ENCODE measurements around the gene SLC25A38. TPM values are rescaled to one million over a fixed set of nuclear protein-coding genes. Genes with fewer than 3 reads are reported as not detected.
"Not testable (repeated sequence)": the region's sequence is repeated elsewhere in the genome, so short reads cannot be mapped to it uniquely, and the experiment has no call there.

The SLC25A38 gene
- total RNA-seq, 4 donors from 2014 or later: 45.6 to 71.6 (median 54.9) TPM

DNA sequence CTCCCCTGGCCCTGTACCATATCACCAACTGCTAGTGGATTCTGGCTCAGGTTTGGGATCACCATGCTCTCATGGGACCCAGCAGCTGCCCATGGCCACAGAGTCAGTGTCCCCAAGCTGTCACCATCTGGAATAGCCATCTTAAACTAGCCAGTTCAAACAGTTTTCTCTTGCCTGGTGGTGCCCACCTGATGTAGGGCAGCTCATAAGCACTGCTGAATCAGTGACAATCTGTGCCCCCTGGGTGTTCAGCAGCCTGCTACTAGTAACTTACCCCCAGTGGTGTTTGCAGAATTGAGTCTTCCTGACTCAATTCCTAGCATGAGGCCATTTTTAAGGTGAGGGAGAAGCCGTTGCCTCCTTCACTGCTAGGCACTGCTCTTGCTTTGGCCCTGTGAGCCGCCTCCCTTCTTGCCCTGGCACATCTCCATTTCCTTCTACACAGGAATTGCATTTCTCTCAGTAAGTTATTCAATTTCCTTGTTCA, 31.3 kb downstream of the SLC25A38 start:
- H3K4me3 ChIP-seq (replicated peaks in 1 of 3): no peak overlapping the region
- H3K4me1 ChIP-seq: peaks cover 0 to 6% of the 10 kb centered on the region in 2 donors
- peaks cover 41 to 42% of the 10 kb centered on the region in 2 donors for H3K36me3 ChIP-seq
- no peaks in the 10 kb centered on the region for H3K9me3 ChIP-seq
- no peak for DNase-seq
- WGBS, 2 donors: 70 to 76% methylated on average over 2 of the region's 2 CpGs
- TF ChIP-seq, protein P1, sequence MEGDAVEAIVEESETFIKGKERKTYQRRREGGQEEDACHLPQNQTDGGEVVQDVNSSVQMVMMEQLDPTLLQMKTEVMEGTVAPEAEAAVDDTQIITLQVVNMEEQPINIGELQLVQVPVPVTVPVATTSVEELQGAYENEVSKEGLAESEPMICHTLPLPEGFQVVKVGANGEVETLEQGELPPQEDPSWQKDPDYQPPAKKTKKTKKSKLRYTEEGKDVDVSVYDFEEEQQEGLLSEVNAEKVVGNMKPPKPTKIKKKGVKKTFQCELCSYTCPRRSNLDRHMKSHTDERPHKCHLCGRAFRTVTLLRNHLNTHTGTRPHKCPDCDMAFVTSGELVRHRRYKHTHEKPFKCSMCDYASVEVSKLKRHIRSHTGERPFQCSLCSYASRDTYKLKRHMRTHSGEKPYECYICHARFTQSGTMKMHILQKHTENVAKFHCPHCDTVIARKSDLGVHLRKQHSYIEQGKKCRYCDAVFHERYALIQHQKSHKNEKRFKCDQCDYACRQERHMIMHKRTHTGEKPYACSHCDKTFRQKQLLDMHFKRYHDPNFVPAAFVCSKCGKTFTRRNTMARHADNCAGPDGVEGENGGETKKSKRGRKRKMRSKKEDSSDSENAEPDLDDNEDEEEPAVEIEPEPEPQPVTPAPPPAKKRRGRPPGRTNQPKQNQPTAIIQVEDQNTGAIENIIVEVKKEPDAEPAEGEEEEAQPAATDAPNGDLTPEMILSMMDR (IDR thresholded peaks at IDR 0.05): no peak
- TF ChIP-seq POLR2A (IDR thresholded peaks at IDR 0.05): no peak
- intact Hi-C loops (cut with DNase I): loop anchor here (5.0 kb wide), 1 partner anchor 83 kb away; no protein-coding TSS in a partner anchor
- no peaks in the 10 kb centered on the region for H3K27me3 ChIP-seq
- H3K27ac ChIP-seq: no peak overlapping the region

DNA sequence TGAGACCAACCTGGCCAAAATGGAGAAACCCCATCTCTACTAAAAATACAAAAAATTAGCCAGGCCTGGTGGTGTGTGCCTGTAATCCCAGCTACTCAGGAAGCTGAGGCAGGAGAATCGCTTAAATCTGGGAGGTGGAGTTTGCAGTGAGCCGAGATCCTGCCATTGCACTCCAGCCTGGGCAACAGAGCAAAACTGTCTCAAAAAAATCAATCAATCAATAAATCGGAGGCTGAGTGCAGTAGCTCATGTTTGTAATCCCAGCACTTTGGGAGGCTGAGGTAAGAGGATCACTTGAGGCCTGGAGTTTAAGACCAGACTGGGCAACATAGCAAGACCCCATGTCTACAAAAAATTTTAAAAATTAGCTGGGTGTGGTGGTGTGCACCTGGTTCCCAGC, 32.1 kb downstream of the SLC25A38 start:
- H3K4me1 ChIP-seq; H3K27ac ChIP-seq; H3K27me3 ChIP-seq; intact Hi-C loops (cut with DNase I); H3K4me3 ChIP-seq (replicated peaks in 1 of 3); H3K9me3 ChIP-seq; DNase-seq: not testable (repeated sequence)
- H3K36me3 ChIP-seq: peaks cover 35% of the 10 kb centered on the region in 2 donors
- WGBS, 2 donors: 86 to 96% methylated on average over 3 of the region's 3 CpGs

DNA sequence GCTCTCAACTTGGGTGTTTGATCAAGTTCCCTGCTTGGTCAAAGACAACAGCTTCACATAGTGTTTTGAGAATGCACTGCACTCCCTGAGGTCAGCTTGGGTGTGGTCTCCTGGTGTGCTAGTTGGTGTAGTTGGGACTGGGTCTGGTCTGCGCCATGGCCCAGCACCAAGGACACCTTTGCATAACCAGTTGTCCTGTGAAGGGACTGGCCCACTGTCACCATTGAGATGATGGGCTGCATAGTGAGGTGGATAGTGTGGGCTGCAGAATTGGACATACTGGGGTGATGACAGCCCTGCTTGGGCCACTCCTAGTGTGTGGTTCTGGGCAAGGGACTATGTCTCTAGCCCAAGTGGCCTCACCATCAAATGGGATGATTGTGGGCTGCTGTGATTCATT, 32.8 kb downstream of the SLC25A38 start:
- Histone ChIP-seq H3K4me1 (no peaks in the 10 kb centered on the region), H3K27ac (no peak overlapping the region), H3K27me3 (no peaks in the 10 kb centered on the region), H3K9me3 (no peaks in the 10 kb centered on the region), H3K4me3 (replicated peaks in 1 of 3) (no peak overlapping the region), H3K36me3 (peaks cover 28 to 30% of the 10 kb centered on the region in 2 donors)
- intact Hi-C loops (cut with DNase I): no loop called here
- no peak for TF ChIP-seq POLR2A (IDR thresholded peaks at IDR 0.05)
- TF ChIP-seq, protein P1 (IDR thresholded peaks at IDR 0.05): no peak
- 86 to 89% methylated on average over 1 of the region's 1 CpG for WGBS, 2 donors
- no peak for DNase-seq

DNA sequence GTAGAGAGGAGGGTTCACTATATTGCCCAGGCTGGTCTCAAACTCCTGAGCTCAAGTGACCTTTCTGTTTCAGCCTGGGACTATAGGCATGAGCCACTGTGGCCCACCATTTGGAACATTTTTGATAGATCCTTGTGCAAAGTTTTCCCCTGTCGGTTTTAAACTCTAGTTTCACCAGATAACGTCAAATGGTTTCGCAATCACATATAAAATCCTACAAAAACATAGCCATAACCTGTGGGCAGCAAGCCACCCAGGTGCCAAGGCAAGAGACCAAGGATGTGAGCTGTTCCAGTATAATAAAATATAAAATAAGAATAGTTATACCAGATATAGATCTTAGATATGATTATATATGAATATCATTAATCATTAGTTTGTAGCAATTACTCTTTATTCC, 33.8 kb downstream of the SLC25A38 start:
- intact Hi-C loops (cut with DNase I); H3K4me3 ChIP-seq (replicated peaks in 1 of 3); H3K9me3 ChIP-seq; H3K27me3 ChIP-seq; H3K27ac ChIP-seq; DNase-seq; H3K4me1 ChIP-seq: not testable (repeated sequence)
- 56 to 62% methylated on average over 3 of the region's 3 CpGs for WGBS, 2 donors
- peaks cover 18 to 20% of the 10 kb centered on the region in 2 donors for H3K36me3 ChIP-seq

DNA sequence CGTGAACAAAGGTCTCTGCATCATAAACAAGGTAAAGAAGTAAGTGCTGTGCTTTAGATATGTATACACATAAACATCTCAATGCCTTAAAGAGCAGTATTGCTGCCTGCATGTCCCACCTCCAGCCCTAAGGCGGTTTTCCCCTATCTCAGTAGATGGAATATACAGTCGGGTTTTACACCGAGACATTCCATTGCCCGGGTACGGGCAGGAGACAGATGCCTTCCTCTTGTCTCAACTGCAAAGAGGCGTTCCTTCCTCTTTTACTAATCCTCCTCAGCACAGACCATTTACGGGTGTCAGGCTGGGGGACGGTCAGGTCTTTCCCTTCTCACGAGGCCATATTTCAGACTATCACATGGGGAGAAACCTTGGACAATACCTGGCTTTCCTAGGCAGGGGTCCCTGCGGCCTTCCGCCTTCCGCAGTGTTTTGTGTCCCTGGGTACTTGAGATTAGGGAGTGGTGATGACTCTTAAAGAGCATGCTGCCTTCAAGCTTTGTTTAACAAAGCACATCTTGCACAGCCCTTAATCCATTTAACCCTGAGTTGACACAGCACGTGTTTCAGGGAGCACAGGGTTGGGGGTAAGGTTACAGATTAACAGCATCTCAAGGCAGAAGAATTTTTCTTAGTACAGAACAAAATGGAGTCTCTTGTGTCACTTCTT, 35.5 kb downstream of the SLC25A38 start:
- intact Hi-C loops (cut with DNase I); H3K9me3 ChIP-seq; H3K36me3 ChIP-seq; DNase-seq; H3K4me1 ChIP-seq; H3K27ac ChIP-seq; H3K4me3 ChIP-seq (replicated peaks in 1 of 3); H3K27me3 ChIP-seq: not testable (repeated sequence)
- WGBS, 2 donors: 54 to 61% methylated on average over 14 of the region's 14 CpGs

DNA sequence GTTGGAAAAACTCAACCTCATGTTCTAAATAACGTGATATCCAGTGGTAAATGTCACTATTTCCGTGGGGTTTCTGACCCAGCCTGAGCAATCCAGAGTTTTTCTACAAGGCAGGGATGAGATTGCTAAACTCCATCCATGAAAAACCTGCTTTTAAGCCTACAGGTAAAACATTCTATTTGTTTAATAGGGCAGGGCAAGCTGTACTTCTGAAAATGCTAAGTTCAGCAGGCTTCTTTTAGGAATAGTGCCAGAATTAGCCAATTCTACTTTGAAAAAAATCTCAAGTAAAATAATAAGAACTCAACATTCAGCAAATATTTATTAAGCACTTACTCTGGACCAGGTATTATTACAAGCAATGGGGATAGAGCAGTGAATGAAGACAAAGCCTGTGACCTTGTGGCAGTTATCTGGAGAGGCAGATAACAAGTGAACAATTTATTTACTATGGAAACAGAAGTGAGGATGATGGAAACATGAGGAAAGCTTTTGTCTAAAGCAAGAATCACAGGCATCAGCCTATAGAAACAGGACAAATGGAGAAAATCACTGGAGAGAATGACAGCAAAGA, 36.7 kb downstream of the SLC25A38 start:
- WGBS, 2 donors: 87 to 92% methylated on average over 2 of the region's 2 CpGs
- no peaks in the 10 kb centered on the region for H3K36me3 ChIP-seq
- no peaks in the 10 kb centered on the region for H3K9me3 ChIP-seq
- H3K4me1 ChIP-seq: no peaks in the 10 kb centered on the region
- intact Hi-C loops (cut with DNase I): no loop called here
- TF ChIP-seq POLR2A (IDR thresholded peaks at IDR 0.05): no peak
- TF ChIP-seq, protein P1 (IDR thresholded peaks at IDR 0.05): no peak
- H3K27ac ChIP-seq: no peak overlapping the region
- no peaks in the 10 kb centered on the region for H3K27me3 ChIP-seq
- no peak overlapping the region for H3K4me3 ChIP-seq (replicated peaks in 1 of 3)
- no peak for DNase-seq

Measured in thyroid gland (tissue), 4 donors.